AG04450 (cell line): Measurements from ENCODE around the gene DDX49. TPM values are rescaled to one million over a fixed set of nuclear protein-coding genes. Genes with fewer than 3 reads are reported as not detected.

Experiments used
- CTCF ChIA-PET: fragments of 300-600, 350-600 bp; formaldehyde crosslinking; extraction: SDS; loops from one replicate; lab custom pipeline; 2022; ENCODE audit warnings: antibody characterized with exemption, inconsistent platforms; lab: Charles Lee
- POLR2A ChIA-PET: fragments of 350-600 bp; formaldehyde crosslinking; extraction: SDS; loops from one replicate; lab custom pipeline; 2021; ENCODE audit warnings: antibody characterized with exemption, inconsistent platforms; lab: Yijun Ruan, JAX
- DNase-seq: peaks from one replicate; pipeline ENCODE4 v3.0.0-alpha.2; 2011; ENCODE audit warnings: low read depth, low spot score
- H3K27ac ChIP-seq: one replicate; pipeline ENCODE4 v1.5.1; 2012; ENCODE audit warnings: low read depth, low read length, control low read depth
- H3K27me3 ChIP-seq: one replicate; pipeline ENCODE4 v1.6.0; 2012; ENCODE audit warnings: low read length; ENCODE audit not compliant: control insufficient read depth, insufficient read depth
- H3K4me3 ChIP-seq: 2 replicates; pipeline ENCODE4 v1.5.1; 2011; ENCODE audit warnings: mild to moderate bottlenecking, low read depth, low read length, control low read depth
- H3K9me3 ChIP-seq: 2 replicates; pipeline ENCODE4 v1.5.1; 2012; ENCODE audit warnings: low read length; ENCODE audit not compliant: control insufficient read depth, insufficient read depth
- CTCF ChIP-seq: IDR thresholded peaks from 2 replicates; pipeline ENCODE4 v1.5.1; 2011; ENCODE audit warnings: low read depth, low read length, control low read depth, inconsistent platforms
- polyA minus RNA-seq: library from RNA; depleted of rRNA, polyadenylated mRNA; stranded (reverse); fragments of >200 nt; gene quantifications from 2 replicates; pipeline ENCODE4 v1.2.3, GENCODE V29; 2011; rRNA and poly(A)+ RNA removed
- polyA plus RNA-seq: library from polyadenylated mRNA; depleted of rRNA; stranded (reverse); fragments of >200 nt; gene quantifications from 2 replicates; pipeline ENCODE4 v1.2.3, GENCODE V29; 2011; rRNA removed

The DDX49 gene
- polyA plus RNA-seq (30.7 and 40.9 TPM in 2 replicates), polyA minus RNA-seq (49.6 and 52.4 TPM in 2 replicates)

GRCh38 chr19:18919086-18919899 is at the start of gene DDX49, which contains the start of gene COPE:
Gene DDX49 (plus strand): TSS chr19:18919715. CDS start chr19:18919742, 27 bp downstream.
Gene COPE (minus strand): TSS chr19:18919387. CDS start chr19:18919348, 39 bp downstream.
- Histone ChIP-seq H3K27me3 (no peaks in the 10 kb centered on the region), H3K27ac (peak within 1 kb of the TSS; percentile 93), H3K4me3 (peak within 1 kb of the TSS; percentile 100), H3K9me3 (no peaks in the 10 kb centered on the region; the same call in 1 of the 2 replicates)
- ChIA-PET POLR2A (interaction anchor here (0.6 to 1.9 kb wide), 16 partner anchors 10 to 638 kb away, joined by 3 to 15 read pairs (median 5); partner anchors contain the start of genes CERS1, JUND and UBA52), CTCF (interaction anchor here (0.7 to 1.5 kb wide), 3 partner anchors 24 to 255 kb away, joined by 3 to 10 read pairs (median 3); no protein-coding TSS in a partner anchor)
- no peak for TF ChIP-seq CTCF
- peak; percentile 99 for DNase-seq

GRCh38 chr19:18869781-18870530 is 49.6 kb upstream of the DDX49 start:
- ChIA-PET CTCF (no interaction called here), POLR2A (no interaction called here)
- Histone ChIP-seq H3K9me3 (no peaks in the 10 kb centered on the region; the same call in 1 of the 2 replicates), H3K27ac (no peak overlapping the region), H3K4me3 (no peak overlapping the region), H3K27me3 (peaks cover 8% of the 10 kb centered on the region)
- no peak for TF ChIP-seq CTCF
- no peak for DNase-seq

- ChIA-PET POLR2A (no interaction called here), CTCF (interaction anchor here (2.0 kb wide), 1 partner anchor 23 kb away, joined by 8 read pairs; no protein-coding TSS in a partner anchor)
- no peaks in the 10 kb centered on the region; the same call in 1 of the 2 replicates for H3K9me3 ChIP-seq
- TF ChIP-seq CTCF = no peak
- H3K4me3 ChIP-seq = no peak overlapping the region
- DNase-seq = no peak
- H3K27me3 ChIP-seq = peaks cover 8% of the 10 kb centered on the region
- no peak overlapping the region for H3K27ac ChIP-seq
Observed at GRCh38 chr19:18870531-18871172, 48.9 kb upstream of the DDX49 start.

GRCh38 chr19:18871543-18871942 is 48.0 kb upstream of the DDX49 start:
- CTCF ChIA-PET = interaction anchor here (2.0 kb wide), 1 partner anchor 24 kb away, joined by 8 read pairs; no protein-coding TSS in a partner anchor
- TF ChIP-seq CTCF = no peak
- no peak overlapping the region for H3K4me3 ChIP-seq

More at GRCh38 chr19:18871543-18871942, 48.0 kb upstream of the DDX49 start:
- POLR2A ChIA-PET = no interaction called here
- Histone ChIP-seq H3K27ac (no peak overlapping the region), H3K27me3 (peaks cover 8% of the 10 kb centered on the region), H3K9me3 (no peaks in the 10 kb centered on the region; the same call in none of the 2 replicates)
- DNase-seq = no peak
